ENCODE results near the gene KCNA1.

Gene KCNA1

DNA sequence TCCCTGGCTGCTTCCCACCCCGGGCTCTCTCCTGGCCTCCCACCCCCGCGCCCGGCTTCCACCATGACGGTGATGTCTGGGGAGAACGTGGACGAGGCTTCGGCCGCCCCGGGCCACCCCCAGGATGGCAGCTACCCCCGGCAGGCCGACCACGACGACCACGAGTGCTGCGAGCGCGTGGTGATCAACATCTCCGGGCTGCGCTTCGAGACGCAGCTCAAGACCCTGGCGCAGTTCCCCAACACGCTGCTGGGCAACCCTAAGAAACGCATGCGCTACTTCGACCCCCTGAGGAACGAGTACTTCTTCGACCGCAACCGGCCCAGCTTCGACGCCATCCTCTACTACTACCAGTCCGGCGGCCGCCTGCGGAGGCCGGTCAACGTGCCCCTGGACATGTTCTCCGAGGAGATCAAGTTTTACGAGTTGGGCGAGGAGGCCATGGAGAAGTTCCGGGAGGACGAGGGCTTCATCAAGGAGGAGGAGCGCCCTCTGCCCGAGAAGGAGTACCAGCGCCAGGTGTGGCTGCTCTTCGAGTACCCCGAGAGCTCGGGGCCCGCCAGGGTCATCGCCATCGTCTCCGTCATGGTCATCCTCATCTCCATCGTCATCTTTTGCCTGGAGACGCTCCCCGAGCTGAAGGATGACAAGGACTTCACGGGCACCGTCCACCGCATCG lies 1.8 kb downstream of the KCNA1 start:
- no peak for DNase-seq (ENCODE audit: low spot score)

DNA sequence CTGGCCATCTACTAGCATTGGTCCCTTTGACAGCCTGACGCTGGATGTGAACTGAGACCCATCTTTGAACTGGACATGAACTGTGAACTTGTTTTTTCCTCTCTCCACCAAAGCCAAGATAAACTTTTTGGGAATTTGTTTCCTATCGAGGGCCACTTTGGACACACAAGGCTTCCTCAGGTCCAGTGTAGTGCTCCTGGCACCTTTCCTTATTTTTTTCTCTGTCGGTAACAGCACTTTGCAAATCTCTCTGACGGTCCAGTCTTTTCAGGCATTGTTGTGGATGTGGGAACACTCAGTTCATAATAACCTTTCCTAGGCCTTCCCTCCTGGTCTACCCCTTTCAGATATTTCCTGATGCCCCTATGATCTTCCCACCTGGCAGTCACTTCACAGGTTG lies 5.0 kb downstream of the KCNA1 start:
- DNase-seq (ENCODE audit: low spot score): no peak

DNA sequence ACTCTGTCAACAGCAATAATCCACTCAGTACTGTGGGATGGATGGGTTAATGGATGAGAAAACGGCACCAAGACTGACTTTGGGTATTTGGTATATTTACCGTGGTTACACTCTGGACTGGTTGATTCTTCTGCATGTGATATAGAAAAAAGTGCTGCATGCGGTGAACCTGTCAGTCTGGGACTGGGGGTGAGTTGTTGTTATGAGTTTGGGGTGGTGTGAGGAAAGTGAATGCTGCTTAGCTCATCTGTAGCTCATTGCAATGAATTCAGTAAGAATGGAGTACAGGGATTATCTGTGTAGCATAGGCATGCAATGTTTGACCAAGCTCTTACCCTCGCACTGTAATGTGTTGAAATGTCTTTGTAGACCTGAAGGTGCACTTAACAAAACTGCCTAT lies 6.0 kb downstream of the KCNA1 start:
- DNase-seq (ENCODE audit: low spot score): no peak

DNA sequence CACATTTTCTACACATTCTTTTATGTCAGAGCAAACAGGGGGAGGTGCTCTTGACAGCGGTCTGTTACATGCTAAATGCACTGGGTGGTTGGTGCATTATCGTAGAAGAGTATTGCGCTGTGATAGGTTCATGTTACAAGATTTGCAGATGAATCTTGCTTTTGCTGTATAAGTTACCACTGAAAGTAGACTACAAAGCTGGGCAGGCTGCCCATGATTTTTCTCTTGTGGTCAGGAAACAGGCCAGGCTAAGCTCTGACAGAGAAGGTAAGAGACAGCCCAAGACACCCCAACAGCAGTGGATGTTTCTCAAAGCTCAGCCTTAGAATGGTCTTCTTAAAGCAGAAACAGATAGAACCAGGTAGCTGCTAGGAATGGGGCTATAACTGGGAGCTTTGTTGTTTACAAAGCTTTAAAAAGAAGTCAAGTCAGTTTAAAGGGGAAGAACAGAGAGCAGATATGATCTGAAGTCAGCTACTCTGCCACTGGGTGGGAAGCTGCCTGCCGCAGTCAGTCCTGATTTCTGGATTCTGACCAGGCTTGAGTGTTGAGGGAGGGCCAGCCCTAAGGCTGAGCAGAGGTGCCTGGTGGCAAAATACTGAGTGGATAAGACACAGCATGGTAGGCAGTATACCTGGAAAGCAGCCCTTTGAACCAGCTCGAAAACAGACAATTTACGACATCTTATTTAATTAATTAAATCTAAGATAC lies 9.4 kb downstream of the KCNA1 start:
- no peak for DNase-seq (ENCODE audit: low spot score)

DNA sequence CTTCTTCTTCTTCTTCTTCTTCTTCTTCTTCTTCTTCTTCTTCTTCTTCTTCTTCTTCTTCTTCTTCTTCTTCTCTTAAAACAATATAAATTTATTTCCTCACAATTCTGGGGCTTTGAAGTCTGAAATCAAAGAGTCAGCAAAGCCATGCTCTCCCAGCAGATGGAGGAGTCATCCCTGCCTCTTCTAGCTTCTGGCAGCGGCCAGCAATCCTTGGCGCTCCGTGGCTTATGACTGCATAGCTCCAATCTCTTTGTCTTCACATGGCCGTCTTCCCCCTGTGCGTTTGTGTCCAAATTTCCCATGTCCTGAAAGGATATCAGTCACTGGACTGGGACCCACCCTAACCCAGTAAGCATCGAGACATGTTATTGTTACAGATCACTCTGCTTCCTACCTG lies 22.9 kb downstream of the KCNA1 start:
- DNase-seq (ENCODE audit: low spot score): no peak

DNA sequence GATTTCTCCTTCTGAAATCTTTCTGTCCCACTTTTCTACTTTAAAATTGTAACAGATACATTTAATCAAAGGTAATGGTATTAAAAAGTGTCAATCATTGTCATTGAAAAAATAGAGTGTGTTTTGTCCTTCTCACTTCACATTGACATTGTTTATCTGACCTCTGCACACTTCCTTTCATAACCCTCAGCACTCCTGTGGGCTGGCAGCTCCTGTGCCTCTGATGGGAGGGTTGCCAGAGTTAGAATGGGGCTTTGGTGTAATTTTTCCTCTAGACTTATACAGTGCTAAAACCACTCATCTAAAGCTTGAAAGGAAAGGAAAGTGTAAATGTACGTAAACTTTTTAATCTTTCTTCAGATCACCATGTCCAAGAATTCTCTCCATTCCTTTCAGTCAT lies 23.7 kb downstream of the KCNA1 start:
- DNase-seq (ENCODE audit: low spot score): no peak

DNA sequence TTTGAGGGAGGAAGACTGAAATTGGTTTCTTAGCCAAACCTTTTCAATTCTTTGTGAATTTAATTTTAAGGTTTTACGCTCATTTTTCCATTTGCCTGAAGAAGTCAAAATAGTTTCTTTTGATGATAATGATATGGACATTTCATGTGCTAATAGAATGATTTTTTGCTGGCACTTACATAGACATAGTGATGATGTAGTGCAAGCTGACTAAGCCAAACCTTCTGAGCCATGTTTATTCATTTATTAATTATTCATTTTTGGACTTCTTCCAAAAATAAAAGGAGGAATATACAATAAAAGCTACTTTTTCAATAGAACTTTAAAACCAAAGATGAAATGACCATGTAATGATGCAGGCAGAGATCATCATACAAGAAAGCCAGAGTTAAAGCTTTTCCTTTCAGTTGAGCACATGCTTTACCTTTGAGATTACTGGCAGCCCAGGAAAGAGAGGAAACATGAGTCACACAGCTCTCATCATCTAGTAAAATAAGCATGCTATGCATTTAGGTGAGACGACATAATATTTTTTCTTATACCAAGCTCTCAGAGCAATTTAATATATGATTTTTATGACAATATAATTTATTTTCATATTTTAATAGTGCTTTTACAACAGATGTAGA lies 24.8 kb downstream of the KCNA1 start:
- no peak for DNase-seq (ENCODE audit: low spot score)

DNA sequence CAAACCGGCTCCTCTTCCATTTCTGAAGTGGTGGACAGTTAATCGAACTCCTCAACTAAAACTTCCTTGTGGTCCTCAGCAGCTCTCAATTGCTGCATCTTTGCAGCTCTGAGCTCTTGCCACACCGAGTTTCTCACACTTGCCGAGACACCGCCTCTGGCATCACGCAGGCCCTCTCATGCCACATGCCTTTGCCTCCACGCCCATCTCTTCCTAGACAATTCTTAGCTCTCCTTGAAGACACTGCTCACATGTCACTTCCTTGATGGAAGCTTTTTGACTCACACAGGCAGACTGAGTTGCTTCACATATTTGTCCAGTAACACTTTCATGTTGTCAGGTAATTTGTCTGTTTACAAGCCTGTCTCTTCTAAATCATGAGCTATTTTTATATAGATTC lies 29.2 kb downstream of the KCNA1 start:
- DNase-seq (ENCODE audit: low spot score): no peak

DNA sequence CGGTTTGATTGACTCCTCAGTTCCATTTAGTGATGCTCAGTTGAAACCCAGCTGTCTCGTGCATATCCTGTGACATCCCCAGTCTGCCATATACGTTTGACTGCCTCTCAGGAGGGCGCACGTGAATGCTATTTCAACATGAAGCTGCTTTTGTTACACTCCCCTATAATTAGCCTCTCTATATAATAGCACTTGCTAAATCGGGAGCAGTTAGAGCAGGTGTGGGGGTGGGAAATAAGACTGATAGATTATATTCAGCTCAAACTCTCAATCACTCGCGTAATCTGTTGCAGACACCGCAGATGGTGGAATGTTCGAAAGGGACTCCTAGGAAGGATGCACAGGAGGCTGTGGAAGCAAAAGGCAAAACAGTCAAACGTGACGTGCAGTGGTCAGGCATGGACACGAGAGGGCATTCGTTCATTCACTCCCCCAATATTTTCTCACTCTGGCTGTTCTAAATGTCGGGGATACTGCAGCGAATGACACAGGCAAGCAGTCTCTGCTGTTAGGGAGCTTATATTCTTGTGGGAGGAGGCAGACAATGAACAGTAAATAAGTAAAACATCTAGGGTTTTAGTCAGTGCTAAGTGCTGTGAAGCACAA lies 29.8 kb downstream of the KCNA1 start:
- no peak for DNase-seq (ENCODE audit: low spot score)

DNA sequence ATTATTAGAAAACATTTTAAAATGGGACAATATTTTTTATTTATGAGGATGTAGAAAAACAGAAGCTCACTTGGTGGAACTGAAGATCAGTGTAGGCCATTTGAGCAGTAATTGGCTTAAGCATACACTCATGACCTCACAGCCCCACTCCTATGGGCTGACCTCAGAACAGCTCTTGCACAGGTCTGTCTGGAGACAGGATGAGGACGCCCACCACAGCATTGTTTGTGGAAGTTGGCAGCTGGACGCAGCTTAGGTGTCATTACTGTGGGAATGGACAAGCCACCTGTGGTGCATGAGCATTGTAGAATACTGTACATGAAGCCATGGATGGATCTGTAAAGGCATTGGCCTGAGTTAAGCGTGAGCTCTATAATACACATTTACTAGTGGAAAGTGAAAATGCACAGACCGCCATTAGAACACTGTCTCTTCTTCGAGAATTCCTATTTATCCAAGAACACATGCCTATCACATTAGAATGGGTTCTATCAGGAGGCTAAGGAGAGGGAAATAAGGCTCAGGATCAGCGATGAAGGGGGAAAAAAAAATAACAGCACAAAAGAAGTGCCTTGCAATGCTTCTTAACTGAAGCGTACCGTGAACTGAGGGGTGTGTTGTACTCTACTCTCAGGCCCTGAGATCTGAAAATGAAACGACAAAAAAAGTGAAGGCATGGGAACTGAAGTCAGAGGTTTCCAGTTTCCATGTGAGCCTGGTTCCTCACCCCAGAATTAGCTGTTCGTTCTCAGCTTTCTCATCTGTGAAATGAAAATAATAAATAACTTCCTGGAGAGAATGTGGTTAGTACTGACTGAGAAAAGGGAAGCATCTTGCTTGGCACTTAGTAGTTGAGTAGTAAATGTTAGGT lies 33.6 kb downstream of the KCNA1 start:
- DNase-seq (ENCODE audit: low spot score): no peak

DNA sequence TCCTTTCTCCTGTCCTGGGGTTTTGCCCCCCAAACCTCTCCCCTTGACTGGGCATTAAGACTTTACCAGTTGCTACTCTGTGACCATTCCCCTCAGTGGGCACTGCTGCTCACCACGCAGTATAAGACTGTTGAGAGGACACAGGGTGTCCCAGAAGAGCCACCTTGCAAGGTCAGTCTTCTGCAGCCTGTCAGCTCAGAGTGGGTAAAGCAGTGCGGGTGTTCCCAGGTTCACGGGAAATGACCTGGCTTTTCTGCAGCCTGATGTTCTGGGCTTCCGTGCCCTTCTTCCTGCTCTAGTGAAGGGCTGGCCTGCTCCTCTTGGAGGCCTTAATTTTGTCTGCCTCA lies 34.2 kb downstream of the KCNA1 start:
- DNase-seq (ENCODE audit: low spot score): no peak

DNA sequence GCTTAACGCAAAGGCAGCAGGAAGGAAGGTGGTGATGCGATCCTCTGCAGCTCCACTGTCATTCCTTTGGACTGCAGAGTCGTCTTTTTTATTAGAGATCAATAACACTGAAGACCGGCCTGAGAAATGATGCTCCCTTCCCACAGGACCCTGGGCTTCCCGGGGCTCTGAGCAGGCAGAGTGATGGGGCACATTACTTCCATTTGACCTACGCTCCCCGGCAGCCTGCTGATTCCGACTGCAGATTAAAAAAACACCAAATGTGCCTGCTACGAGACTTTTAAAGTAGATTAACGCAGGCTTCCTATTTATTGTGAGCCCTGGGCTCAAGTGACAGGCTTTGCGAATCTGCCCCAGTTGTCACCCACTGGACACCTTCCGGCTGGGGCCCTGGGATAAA lies 37.5 kb downstream of the KCNA1 start:
- no peak for DNase-seq (ENCODE audit: low spot score)

DNA sequence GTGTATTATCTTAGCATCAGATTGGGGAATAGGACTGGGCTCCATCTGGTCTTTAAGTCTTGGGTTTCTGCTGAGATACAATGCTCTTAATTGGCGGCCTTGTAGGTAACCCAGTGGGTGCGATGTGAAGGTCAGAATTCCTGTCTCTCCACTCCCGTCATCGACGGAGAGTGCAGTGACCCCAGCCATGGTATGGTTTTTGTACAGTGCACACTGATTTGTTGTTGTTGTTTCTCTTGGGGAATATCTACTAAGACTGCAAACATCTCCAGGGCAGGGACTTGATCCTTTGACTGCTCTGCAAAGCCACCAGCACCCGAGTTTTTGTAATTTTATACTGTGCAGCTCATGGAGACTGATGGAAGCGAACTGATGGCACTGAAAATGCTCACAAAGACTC lies 41.4 kb downstream of the KCNA1 start:
- DNase-seq (ENCODE audit: low spot score): no peak

DNA sequence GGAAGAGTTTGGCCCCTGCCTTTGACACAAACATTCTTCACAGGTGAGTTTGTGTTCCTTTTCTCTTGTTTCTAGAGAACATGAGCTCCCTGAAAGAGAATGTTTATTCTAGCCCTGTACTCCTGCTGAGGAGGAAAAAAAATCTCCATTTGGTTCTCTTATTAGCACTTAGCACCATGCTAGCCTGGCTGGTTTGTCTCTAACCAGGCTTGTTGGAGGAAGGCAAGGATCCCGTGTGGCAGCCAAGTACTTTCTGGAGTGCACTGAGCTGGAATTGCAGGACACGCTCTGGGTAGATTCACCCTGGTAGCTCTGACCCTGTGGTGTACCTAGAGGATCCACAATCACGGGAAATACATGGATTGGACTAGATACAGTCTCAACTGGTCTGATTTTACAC lies 41.9 kb downstream of the KCNA1 start:
- no peak for DNase-seq (ENCODE audit: low spot score)

DNA sequence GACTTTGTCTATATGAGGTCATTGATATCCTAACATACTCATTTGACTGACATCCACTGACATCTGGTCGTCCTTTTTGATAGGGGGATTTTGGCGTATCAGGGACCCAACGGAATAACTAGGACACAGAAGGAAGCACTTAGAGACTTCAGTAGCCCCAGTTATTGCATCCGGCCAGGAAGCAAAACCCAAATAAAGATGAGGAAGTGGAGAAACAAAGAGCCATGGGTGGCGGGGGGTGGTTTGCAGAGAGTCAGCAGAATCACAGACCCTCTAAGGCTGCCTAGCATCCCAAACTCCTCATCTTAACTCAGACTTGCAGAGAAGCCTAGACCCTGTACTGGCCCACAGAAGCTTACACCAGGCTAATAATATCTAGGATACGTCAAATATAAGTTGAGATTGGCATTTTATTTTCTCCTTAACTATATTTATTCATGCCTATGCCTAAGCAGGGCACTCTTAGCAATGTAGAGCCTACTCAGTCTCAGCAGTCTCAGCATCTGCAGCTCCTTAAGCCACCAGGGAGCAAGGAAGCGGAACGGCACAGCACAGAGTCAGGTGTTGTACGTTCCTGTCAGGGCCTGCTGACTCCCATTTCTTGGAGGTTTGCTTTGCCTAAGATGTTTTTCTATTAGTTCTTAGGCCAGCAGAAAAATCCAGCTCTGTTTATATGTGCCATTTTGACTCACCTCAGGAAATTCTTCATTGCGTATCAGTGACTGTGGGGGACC lies 45.1 kb downstream of the KCNA1 start:
- no peak for DNase-seq (ENCODE audit: low spot score)

DNA sequence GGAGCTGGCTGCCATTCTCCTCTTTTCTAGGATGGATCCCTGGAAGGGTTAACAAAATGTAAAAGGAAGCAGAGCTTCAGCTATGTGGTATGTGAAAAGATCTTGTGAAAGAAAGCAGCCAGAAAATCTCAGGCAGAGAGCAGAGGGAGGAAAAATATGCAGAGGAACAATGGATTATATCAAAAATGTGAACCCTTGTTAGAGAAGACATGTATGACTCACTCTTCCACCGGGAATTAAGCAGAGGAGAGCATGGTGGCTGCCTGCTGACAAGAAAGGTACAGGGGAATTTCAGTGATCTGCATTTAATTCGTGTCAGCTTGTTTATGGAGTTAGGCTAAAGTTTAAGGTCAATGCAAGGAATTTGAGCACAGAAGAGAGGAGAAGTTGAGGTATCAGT lies 46.3 kb downstream of the KCNA1 start:
- DNase-seq (ENCODE audit: low spot score): no peak

DNA sequence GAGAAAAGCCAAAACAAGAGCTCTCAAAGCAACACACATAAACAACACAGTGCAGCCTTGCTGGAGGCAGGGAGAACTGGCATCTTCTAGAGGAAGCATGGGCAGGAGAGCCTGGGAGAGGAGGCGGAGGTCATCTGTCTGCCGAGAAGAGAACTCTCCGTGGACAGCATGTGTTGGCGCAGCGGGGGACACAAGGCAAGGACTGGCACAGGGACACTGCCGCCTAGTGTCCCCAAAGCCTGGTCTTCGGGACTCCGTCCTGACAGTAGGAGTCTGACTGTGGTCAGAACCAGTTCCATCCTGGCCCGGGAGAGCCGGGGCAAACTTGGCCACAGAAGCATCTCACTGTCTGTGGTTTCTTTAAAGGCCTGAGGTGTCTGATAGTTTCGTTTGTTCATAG lies 47.3 kb downstream of the KCNA1 start:
- DNase-seq (ENCODE audit: low spot score): no peak

DNA sequence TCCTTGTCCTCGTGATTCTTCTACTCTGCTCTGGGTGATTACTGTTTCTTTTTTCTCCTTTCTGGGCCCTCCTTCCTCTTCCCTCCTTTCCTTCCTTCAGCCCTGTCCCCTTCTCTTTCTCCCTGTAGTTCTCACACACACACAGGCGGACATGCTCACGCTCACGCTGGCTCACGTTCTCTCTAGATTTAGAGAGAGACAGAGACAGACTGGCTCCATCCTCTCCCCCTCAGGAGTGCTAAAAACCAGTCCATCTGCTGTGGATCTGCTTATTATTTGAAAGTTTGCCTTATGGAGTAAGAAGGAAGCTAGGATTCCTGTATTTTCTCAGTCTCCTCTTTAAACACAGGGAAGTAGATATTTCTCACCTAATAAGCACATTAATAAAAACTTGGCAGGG lies 48.1 kb downstream of the KCNA1 start:
- DNase-seq (ENCODE audit: low spot score): no peak

DNA sequence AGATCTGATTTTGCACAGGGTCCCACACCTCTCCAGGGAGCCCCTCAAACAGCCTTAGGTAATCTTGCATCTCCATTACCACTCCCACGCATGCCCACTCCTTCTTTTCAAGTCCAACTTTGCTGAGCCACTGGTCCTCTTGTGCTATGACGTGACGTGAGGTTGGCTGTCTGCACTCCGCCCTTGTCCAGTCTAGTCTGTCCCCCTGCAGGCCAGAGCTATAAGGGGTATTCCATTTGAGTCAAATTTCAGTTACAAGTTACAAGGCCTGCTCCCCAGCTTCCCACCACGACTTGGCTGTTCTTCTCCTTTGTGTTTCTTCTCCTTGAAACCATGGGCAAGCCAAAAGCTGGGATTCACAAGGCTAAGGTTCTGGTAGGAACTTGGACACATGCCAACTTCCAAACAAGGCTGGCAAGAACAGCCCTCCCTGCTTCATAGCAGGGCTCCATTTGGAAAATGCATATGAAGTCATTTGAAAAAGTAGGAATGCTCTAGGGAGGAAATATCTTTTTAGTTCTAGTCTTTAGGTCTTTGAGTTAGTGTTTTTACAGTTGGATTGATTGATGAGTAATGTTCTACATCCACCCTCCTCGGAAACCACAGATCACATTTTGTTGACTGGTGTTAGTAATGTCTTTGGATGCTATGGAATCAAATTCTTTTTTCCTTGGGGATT lies 49.1 kb downstream of the KCNA1 start:
- DNase-seq (ENCODE audit: low spot score): no peak

DNA sequence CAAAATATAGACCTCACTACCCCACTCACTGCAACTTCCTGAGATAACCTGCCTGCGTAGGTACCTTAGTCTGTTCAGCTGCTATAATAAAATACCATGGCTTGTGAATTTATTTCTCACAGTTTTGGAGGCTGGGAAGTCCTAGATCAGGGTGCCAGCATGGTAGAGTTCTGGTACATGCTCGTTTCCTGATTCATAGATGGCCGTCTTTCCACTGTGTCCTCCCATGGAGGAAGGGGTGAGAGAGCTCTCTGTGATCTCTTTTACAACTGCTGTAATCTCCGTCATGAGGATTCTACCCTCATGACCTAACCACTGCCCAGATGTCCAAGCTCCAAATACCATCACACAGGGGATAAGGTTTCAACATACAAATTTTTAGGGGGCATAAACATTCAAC lies 49.7 kb downstream of the KCNA1 start:
- DNase-seq (ENCODE audit: low spot score): no peak

DNA sequence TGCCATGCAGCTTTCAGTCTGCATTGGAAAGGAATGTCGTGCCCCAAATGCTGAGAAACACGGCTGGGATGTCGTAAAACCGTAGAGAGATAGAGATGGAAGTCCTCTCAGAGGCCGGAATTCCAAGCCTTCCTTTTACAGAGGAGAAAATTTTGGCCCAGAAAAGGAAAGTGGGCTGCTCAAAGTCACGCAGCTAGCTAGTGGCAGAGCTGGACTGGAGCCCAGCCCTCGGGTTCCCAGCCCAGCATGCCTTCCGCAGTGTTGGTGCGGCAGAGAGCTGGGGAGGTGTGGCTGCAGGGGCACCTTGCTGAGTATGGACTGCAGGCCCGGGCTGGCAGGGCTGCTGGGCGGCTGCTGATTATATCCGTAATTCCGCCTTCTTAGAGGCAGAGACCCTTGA lies 50.3 kb downstream of the KCNA1 start:
- DNase-seq (ENCODE audit: low spot score): no peak
